GM19397 (cell line): ENCODE data around the gene CFAP97D2.
"Not testable (repeated sequence)": the region's sequence is repeated elsewhere in the genome, so short reads cannot be mapped to it uniquely, and the experiment has no call there.

ENCODE experiments used
- ATAC-seq: cut with Tn5 transposase; IDR thresholded peaks from one replicate; pipeline ENCODE4 v1.9.1; 2021; ENCODE audit warnings: mild to moderate bottlenecking, moderate library complexity; ENCODE audit not compliant: unreplicated experiment

The CFAP97D2 gene

GRCh38 chr13:114198556-114198955 lies 19.5 kb downstream of the CFAP97D2 start:
- ATAC-seq, result no peak

DNA sequence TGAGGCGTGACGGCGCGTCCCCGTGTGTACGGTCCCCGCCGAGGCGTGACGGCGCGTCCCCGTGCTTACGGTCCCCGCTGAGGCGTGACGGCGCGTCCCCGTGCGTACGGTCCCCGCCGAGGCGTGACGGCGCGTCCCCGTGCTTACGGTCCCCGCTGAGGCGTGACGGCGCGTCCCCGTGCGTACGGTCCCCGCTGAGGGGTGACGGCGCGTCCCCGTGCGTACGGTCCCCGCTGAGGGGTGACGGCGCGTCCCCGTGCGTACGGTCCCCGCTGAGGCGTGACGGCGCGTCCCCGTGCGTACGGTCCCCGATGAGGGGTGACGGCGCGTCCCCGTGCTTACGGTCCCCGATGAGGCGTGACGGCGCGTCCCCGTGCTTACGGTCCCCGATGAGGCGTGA lies 20.5 kb downstream of the CFAP97D2 start:
- ATAC-seq, result not testable (repeated sequence)

- no peak for ATAC-seq
These were observed 20.9 kb downstream of the CFAP97D2 start for GRCh38 chr13:114199954-114200353.

DNA sequence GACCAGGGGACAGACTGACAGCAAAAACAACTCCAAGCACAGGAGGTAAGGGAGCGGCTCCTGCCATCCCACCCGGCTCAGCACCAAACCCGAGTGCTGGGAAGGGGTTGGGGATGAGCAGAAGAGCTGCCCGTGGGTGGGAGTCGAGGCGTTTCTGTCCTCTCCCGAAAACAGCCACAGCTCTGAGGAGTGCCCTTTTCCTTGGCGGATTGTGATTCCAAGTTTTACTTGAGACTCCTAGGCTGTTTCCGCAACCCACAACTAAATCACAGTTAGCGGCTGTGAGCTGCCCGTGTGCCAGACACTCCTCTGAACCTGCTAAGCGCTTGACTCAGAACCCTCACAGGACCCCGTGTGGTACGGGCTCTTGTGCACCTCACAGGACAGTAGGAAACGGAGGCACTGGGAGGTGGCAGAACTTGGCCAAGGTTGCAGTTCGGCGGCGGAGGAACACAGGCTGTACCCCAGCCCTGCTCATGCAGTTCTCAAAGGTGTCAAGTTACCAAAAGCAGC lies 21.4 kb downstream of the CFAP97D2 start:
- ATAC-seq, result no peak

- ATAC-seq, result no peak
These were observed 23.5 kb downstream of the CFAP97D2 start for GRCh38 chr13:114202581-114202980.

- no peak for ATAC-seq
These were observed 24.5 kb downstream of the CFAP97D2 start for GRCh38 chr13:114203536-114203935.

DNA sequence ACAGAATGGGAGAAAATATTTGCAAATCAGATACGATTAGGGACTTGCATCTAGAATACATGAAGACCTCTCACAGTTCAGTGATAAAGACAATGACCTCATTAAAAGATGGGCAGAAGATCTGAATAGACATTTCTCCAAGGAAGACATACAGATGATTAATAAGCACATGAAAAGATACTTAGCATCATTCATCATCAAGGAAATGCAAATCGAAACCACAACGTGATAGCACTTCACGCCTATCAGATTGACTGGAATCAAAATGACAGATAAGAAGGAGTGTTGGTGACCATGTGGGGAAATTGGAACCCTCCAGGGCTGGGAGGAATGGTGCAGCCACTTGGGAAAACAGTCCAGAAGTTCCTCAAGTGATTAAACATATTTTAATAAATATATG lies 25.8 kb downstream of the CFAP97D2 start:
- ATAC-seq, result no peak

DNA sequence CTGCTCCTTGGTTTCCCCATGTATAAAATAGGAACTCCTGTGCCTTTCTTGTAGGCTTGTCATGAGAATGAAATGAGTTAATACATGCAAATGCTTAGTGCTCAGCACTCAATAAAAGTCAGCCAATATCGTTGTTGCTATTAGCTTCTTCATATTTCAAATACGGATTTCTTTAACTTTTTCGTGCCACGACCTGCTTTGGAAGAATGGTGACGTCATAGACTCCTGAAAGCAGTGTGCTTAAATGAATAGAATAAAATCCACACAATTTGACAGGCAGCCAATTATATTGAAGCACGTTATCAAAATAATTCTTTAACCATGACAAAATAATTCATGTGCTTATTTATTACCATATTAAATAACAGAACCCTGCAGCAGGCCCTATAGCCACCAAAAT lies 29.1 kb downstream of the CFAP97D2 start:
- no peak for ATAC-seq

DNA sequence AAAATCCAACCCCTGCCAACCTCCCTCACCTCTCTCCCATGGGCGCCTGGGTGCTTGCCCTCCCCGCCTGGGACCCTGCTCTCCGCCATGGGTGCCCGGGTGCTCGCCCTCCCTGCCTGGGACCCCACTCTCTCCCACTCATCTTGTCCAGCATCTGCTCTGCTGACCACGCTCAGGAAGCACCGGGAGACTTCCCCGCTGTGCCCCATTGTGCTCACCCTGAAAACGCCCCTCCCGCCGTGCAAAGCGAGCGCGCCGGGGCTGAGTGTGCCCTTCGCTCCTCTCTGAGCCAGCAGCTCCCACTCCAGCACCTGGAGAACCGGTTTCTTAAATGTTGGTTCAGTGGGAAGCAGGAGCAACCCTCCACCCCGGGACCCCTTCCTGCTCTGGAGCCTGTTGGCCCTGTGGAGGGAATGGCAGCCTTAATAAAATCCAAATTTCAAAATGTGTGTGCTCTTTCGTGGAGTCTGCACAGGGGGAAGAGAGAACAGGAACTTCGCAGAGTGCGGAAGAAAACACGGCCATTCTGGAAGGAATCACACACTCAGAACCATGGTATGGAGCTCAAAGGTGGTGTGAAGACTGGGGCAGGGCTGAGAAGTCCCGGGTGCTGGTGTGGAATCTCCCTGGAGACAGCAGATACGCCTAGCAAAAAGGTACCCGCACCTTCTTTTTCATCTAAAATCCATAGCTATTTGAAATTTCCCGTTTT lies 32.5 kb downstream of the CFAP97D2 start:
- ATAC-seq, result no peak

DNA sequence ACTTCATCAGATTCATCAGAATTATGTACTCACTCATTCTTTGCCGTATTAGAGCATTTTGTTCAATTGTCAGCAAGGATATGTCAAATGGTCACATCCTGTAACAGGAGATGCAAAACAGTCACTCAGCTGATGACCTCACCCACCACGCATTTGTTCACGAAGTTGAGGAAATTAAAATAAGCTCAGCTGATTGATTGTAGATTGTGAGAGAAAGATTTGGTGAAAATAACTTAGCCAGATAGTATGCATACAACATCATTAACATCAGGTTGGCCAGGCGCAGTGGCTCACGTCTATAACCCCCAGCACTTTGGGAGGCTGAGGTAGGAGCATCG lies 33.1 kb downstream of the CFAP97D2 start:
- no peak for ATAC-seq

DNA sequence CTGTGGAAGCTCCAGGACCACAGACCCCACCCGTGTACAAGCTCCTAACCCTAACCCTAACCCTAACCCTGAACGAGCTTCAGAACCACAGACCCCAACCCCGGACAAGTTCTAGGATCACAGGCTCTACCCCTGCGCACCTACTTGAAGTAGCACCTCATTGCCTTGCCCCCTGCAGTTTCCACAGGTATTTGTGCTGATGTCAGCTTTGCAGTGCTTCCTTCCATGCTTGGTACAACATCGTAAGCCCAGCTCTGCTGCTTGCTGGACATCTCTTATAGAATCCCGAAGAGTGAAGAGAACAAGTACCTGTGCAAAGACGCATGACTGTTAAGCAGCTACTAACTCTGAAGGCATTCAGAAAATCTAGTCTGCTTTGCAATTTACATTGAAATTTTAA lies 34.9 kb downstream of the CFAP97D2 start:
- no peak for ATAC-seq

GRCh38 chr13:114219392-114219791 lies 40.3 kb downstream of the CFAP97D2 start:
- no peak for ATAC-seq

GRCh38 chr13:114222461-114222968 lies 43.5 kb downstream of the CFAP97D2 start:
- ATAC-seq, result no peak

DNA sequence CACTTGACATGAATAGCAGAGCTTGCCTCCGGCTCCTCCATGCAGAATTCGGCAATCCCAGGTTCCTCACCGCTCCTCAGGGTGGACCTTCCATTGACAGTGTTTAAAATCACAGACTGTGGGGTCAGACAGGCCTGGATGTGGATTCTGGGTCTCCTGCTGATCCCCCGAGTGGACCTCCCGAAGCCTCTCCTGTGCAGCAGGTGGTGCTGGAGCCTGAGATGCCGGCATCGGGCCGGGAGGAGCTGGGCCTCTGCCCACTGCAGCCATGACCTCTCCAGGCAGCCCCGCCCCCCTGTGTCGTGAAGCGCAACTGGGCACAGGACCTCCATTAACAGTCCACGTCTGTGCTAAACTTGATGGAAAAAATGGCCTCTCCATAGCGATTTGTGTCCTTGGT lies 45.1 kb downstream of the CFAP97D2 start:
- ATAC-seq, result no peak

- no peak for ATAC-seq
These were observed 46.6 kb downstream of the CFAP97D2 start for GRCh38 chr13:114225610-114226009.

- ATAC-seq, result no peak
These were observed 47.0 kb downstream of the CFAP97D2 start for GRCh38 chr13:114226088-114226487.

GRCh38 chr13:114226699-114227323 lies 47.8 kb downstream of the CFAP97D2 start:
- peak; percentile 80 for ATAC-seq

DNA sequence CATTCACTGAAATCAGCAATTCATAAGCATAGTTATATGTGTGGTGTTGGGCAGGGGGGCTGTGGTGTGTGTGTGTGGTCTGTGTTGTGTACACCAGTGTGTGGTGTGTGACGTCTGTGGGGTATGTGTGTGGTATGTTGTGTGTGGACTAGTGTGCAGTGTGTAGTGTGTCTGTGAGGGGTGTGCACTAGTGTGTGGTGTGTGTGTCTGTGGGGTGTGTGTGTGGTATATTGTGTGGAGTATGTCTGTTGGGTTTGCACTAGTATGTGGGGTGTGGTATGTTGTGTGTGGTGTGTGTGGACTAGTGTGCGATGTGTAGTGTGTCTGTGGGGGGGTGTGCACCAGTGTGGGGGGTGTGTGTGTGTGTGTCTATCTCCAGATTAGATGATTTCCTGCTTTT lies 48.5 kb downstream of the CFAP97D2 start:
- ATAC-seq, result no peak

GRCh38 chr13:114228176-114228575 lies 49.1 kb downstream of the CFAP97D2 start:
- ATAC-seq, result no peak

GRCh38 chr13:114229506-114229905 lies 50.4 kb downstream of the CFAP97D2 start:
- ATAC-seq, result no peak

DNA sequence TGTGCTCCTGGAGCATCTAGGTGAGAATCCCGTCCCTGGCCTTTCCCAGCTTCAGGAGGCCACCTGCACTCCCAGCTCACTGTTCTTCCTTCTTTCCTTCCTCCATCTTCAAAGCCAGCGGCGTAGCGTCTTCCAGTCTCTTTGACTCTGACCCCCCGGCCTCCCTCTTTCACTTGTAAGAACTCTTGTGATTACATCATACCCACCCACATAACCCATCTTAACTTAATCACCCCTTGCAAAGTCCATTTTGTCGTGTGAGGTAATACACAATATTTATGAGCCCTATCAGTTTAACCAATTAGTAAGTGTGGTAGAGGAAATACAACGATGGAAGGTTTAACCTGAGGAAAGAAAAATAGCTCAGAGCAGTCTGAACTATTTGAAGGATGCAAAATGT lies 51.1 kb downstream of the CFAP97D2 start:
- ATAC-seq, result no peak

DNA sequence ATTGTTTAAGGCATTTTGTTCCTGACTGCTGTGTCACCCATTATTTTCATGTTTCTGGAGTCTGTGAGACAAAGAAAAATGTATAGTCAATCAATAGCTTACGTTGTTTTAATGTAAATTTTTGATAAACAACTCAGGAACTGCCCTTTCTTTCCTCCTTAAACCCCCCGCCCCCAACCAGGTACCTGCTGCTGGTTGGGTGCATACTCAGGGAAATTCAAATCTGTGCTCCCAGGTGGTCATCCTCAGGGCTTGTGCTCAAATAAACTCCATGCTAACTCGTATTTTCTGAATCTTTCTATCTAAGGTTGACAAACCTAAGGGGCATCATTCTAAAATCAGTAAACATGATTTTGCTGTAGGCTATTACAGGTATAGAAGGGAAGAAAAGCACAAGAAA lies 51.5 kb downstream of the CFAP97D2 start:
- no peak for ATAC-seq
